NK-92 (cell line): ENCODE measurements around the gene FUT6.
"Not testable (repeated sequence)": the region's sequence is repeated elsewhere in the genome, so short reads cannot be mapped to it uniquely, and the experiment has no call there.

Experiments used
- DNase-seq: peaks from one replicate; lab custom pipeline; 2025; ENCODE audit not compliant: unreplicated experiment; lab: John Stamatoyannopoulos, UW

The FUT6 gene

DNA sequence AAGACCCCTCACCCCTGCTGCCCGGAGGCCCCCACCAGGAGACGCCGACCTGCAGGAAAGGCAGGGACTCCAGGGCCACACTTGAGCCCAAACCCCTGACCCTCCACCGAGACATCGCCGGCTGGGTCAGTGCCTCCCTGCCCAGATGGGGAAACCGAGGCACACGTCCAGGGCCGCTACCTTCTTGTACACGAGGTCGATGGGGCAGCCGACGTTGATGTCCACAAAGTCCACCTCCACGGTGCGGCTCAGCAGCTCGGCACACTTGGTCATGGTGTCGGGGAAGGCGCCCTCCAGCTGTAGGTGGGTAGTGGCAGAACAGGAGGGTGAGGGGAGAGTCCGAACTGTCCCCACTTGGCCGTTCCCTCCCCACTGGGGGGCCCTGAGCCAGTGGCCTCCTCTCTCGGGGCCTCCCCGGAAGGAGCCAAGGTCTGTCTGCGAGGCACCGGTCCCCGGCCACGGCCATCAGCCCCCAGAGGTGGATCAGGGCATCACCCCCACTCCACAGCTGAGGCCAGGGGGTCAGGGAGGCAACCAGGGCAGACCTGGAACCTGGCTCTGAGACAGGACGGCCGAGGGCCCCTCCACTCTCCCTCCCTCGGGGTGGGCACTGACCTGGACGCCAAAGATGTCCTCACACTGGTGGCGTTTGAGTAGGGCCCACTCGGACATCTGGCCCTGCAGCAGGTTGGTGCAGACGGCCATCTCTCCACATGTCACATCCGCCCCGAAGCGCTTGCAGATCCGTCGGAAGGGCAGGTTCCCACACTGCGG is 51.9 kb downstream of the FUT6 start:
- DNase-seq, result no peak

DNA sequence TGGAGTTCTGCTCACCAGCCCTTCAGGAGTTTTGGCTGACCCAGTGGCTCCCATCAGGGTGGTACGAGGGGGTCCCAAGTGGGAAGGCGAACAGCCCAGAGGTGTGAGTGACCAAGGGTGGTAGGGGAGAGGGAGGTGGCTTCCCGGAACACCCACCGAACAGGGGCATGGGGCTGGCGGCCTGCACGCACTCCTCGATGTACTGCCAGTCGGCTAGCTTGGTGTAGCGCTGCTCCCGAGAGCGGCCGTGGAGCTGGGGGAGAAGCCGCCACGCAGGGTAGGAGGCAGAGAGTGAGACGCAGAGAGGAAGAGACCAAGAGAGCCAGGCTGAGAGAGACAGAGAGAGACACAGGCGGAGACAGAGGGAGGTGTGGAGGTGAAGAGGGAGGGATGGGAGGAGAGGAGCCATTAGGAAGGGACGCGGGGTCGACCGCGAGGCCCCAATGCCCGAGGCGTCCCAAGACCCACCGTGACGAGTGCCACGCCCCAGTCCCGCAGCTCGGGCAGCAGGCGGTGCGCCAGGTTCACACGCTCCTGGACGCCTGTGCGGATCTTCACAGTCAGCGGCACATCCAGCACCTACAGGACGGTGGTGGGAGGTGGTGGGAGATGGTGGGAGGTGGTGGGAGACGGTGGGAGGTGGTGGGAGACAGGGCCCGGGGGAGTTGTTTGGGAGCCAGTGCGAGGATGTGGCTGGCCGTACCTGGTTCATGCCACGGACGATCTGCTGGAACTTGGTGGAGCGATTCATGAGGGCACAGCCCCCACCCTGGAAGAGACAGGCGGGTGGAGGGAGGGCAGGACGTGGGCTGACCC is 52.7 kb downstream of the FUT6 start:
- no peak for DNase-seq

DNA sequence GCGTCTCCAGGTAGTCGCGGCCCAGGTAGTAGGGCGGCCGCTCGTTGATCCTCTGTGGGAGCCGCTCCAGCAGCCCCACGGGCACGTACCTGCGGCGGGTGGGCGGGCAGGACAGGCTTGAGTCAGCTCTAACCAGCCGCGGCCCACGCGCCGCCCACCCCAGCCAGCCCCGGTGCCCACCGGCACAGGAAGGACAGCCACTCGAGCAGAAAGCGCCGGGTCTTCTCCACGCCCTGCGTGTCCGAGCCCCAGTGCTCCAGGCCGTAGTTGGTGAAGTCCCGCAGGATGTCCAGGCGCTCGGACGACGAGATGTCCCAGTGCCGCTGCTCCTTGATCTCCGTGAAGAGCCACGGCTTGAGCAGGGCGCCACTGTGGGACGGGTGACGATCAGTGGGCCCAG is 54.1 kb downstream of the FUT6 start:
- no peak for DNase-seq

DNA sequence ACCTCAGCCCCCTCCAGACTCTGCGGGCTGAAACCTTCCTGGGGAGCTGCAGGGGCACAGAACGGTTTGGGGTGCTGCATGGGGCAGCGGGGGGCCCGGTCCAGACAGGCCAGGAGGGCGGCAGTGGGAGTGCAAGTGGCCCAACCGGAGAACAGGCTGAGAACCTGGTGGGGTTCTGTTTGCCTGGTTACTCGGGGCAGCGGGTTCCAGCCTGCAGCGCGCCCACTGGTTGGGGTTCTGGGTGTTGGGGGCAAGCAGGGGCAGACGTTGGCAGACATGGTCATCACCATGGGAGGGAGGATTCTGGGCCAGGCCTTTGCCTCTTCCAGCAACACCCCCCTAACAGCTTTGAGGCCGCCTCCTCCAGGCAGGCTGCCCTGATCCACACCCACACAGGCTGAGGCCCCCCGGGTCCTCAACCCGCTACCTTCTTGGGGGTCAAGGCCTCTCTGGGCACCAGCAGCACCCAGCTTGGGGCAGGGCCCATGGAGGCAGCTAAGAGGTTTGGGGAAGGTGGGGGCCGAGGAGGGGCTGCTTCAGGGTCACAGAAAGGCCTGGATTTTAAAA is 54.8 kb downstream of the FUT6 start, which contains the start of gene PRR22:
Gene PRR22 (minus strand): TSS at position 166 of the 567 bp plus-strand sequence. CDS start 86 bp downstream, at position 80.
- no peak for DNase-seq

DNA sequence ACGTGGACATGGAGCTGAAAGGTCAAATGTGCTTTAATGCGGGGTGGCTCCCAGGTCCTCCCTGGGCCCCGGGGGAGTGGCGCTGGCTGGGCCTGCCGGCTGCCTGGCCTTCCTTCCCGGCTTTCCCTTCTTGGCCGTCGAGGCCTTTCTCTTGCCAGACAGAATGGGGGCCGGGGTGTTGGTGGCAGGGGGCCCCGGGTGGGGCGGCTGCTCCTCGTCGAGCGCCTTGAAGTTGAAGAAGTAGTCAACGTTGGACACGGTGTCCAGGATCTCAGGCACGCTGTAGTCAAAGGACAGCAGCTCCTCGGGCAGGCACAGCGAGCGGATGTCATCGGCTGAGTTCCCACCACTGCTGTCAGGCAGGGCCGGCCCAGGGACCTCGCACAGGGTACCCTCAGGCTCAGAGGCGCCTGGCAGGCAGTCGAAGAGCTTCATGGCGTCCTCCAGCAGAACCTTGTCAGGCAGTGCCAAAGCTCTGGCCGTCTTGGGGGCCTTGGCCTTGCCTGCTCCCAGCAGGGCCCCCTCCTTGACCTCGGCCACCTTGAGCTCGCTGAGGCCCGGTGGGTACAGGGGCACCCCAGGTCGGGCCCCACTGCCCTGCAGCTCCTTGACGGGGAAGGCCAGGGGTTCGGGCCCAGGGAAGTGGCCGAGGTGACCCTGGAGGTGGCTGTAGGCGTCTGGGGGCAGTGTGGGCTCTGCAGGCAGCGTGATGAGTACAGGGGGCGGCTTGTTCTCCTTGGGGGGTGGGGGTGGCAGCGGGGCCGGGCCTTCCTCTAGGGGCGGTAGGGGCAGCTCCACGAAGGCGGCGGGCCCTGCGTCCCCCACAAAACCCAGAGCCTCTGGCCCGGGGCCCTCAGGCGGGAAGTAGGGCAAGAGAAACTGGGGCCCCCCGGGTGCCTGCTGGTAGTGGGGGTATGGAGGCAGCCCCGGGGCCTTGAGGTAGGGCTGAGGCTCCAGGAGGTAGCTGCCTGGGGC is 56.3 kb downstream of the FUT6 start:
- DNase-seq, result no peak

DNA sequence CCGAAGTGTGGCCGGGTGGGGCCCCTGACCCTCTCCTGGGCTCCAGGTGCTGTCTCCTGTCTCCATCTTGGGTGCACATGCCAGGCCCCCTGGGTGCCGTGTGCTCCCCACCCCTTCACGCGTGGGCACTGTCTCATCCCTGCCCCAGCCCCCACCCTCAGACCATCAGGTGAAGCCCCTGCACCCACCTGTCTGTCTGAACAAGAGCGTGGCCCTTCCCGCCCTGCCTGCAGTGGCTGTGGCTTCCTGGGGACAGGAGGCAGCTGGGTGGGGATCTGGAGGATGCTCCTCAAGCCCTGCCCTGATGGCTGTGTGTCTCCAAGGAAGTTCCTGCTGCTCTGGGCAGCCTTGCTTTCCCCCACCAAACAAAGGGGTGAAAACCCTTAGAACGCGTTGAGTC is 57.2 kb downstream of the FUT6 start:
- no peak for DNase-seq

DNA sequence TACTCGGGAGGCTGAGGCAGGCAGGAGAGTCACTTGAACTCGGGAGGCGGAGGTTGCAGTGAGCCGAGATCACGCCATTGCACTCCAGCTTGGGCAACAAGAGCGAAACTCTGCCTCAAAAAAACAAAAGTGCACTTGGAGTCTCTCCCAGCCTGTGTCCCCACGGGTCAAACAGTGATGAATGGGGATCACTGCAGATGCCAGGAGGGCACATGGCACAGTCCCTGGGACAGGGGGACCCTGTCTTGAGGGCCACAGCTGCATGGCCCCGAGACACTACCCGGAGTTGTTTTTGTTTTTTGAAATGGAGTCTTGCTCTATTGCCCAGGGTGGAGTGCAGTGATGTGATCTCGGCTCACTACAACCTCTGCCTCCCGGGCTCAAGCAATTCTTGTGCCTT is 58.6 kb downstream of the FUT6 start:
- DNase-seq, result not testable (repeated sequence)
